Muscle layer of duodenum (tissue), 2 donors: ENCODE data around the gene PLXNA4.

Source experiments
- H3K27ac ChIP-seq: one replicate; pipeline ENCODE4 v1.7.0; 2013; ENCODE audit warnings: mild to moderate bottlenecking, low read length
- H3K27me3 ChIP-seq: one replicate; pipeline ENCODE4 v1.7.0; 2013; ENCODE audit warnings: low read depth, mild to moderate bottlenecking, control low read depth, low read length
- H3K36me3 ChIP-seq, 2 donors: one replicate each; pipeline ENCODE4 v1.7.0; 2013; ENCODE audit warnings: low read length in 2 of 2, control low read depth in 1 of 2, mild to moderate bottlenecking in 1 of 2; ENCODE audit not compliant: insufficient read depth in 2 of 2, control insufficient read depth in 1 of 2
- H3K4me1 ChIP-seq, 2 donors: one replicate each; pipeline ENCODE4 v1.7.0; 2013; ENCODE audit warnings: low read length in 2 of 2, mild to moderate bottlenecking in 2 of 2, control low read depth in 1 of 2, moderate library complexity in 1 of 2; ENCODE audit not compliant: insufficient read depth in 2 of 2, control insufficient read depth in 1 of 2
- H3K4me3 ChIP-seq, 2 donors: one replicate each; pipeline ENCODE4 v1.7.0; 2013; ENCODE audit warnings: low read length in 2 of 2, low read depth in 1 of 2, mild to moderate bottlenecking in 1 of 2
- H3K9me3 ChIP-seq, 2 donors: one replicate each; pipeline ENCODE4 v1.7.0; 2013; ENCODE audit warnings: low read length in 2 of 2, control low read depth in 1 of 2, mild to moderate bottlenecking in 1 of 2; ENCODE audit not compliant: control insufficient read depth in 1 of 2
- donor health status: healthy.

Gene PLXNA4

DNA sequence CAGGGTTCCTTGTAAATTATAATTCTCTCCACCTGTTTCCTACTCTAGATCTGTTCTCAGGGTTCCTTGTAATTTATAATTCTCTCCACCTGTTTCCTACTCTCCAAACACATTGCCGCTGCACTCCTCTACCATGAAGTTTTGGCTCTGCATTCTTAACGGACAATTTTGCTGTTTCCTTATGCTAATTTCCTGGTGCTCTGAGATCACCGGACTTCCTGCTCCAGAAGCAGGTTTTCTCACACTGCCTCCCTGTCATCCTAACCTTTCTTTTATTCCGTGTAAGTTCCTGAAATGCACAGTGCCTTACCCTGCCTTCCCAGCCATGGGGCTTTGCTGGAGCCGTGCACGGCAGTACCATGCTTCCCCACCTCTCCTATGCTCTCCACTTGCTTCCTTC, 256.8 kb downstream of the PLXNA4 start:
- Histone ChIP-seq H3K36me3 (no peaks in the 10 kb centered on the region), H3K27ac (no peak overlapping the region), H3K4me1 (peaks cover 3 to 9% of the 10 kb centered on the region in 2 donors), H3K9me3 (no peaks in the 10 kb centered on the region), H3K27me3 (no peaks in the 10 kb centered on the region), H3K4me3 (no peak overlapping the region)

DNA sequence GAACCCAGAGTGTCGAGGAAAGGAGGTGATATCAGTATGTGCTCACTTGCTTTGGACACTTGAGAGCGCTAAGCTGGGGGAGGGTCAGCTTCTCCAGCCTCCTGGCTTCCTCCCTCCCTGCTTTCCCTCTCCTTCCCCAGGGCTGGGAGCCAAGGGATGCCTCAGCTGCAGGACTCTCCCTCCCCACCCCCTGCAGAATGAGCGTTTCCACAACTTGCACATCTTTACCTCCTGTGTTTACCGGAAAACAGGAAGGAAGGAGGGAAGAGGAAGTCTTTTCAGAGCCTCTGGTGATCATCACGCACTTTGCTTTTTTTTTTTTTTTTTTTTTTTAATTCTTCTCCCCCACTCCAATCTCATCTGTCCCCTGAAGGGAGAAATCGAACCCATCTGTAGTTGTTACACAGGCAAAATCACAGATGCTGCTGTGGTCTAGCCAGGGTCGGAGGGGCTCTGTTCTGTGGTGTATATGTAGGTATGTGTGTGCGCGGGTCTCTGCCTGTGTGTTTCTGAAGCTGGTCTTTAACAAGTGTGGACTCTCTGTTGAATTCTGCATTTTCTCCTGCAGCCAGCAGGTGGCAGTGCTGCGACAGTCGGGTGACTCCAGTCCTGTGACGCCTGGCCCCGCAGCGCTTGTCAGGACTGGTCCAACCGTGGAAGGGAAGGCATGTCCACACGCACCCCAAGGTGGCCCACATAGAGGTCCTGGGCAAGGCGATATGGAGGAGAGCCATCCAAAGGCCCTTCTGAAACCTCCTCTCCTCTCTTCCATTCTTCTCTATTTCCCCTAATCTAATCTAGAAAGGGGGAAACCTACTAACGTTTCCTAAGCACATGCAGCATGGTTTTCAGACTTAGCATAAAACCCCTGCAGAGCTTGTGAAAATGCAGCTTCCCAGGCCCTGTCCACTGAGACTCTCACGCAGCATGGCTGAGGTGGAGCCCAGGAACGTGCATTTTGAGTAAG, 257.6 kb downstream of the PLXNA4 start:
- H3K4me3 ChIP-seq = peak overlapping the region in 1 of 2 donors; percentile 24
- H3K9me3 ChIP-seq = no peaks in the 10 kb centered on the region
- peaks cover 3 to 9% of the 10 kb centered on the region in 2 donors for H3K4me1 ChIP-seq
- no peaks in the 10 kb centered on the region for H3K27me3 ChIP-seq
- H3K27ac ChIP-seq = no peak overlapping the region
- H3K36me3 ChIP-seq = no peaks in the 10 kb centered on the region

DNA sequence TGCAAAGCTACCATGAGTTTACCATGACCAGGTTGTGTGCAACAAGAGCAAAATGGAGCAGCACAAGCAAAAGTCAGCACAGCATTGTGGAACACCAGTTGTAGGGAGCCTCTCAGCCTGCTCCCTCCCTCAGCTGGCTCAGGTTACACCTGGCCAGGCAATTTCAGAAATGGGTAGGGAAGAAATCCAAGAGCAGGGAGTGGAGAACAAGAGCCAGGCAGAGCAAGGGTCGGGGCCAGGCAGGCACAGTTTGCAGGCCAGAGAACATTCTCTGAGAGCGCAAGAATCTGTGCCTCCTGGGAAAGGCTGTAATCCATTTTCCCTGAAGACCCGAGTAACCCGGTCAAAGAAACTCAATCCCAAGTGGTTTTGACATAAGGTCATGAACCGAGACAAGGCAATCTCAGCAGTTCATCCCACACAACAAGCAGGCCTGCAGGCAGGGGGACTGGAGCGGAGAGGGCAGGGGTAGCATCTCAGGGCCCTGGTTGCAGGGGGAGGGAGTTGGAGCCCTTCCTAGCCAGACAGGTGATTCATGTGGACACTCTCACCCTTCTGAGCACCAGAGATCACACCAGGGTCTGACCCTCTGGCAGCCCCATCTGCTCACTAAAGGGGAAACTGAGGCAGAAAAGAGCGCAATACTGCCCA, 258.4 kb downstream of the PLXNA4 start:
- Histone ChIP-seq H3K4me3 (no peak overlapping the region), H3K27ac (no peak overlapping the region), H3K36me3 (no peaks in the 10 kb centered on the region), H3K4me1 (peaks cover 3 to 9% of the 10 kb centered on the region in 2 donors), H3K9me3 (no peaks in the 10 kb centered on the region), H3K27me3 (no peaks in the 10 kb centered on the region)

DNA sequence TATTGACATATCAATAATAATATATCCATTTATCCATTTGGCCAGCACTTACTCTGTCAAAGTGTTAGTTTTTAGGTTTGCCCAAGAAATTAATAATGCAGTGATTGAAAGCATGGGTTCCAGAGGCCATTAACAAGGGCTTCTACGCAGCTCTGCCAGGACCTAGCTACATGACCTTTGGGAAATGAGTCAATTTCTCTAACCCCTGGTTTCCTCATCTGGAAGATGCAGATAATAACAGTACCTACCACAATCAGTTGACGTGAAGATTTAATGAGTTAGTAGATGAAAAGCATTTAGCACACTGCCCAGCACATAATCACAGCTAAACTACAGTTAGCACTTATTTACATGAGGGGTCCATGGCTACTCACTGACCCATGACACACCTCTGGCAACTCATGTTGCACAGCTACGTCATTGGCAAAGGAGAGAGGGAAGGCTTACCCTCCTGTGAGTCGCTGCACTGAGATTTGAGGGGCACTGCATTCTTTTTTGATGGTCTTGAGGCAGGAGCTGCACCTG, 263.7 kb downstream of the PLXNA4 start:
- H3K4me1 ChIP-seq = no peaks in the 10 kb centered on the region
- H3K9me3 ChIP-seq = no peaks in the 10 kb centered on the region
- no peaks in the 10 kb centered on the region for H3K36me3 ChIP-seq
- H3K27me3 ChIP-seq = no peaks in the 10 kb centered on the region
- no peak overlapping the region for H3K27ac ChIP-seq
- no peak overlapping the region for H3K4me3 ChIP-seq

DNA sequence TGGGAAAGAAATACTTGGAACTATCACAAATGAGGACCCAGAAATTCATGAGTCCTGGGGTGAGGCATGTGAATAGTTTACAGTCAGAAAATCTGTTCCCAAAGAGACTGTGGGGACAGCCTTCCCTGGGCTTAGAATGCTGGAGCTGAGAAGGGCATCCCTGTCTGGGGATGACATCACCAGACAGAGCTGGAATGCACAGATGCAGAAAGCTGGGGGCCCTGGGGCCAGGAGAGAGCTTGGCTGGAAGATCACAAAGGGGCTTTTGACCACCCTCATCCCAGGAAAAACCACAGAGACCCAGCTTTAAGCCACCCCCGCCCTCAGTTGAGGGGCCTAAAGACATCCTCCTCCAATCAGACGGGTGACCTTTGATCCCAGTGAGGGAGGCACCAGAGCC, 264.5 kb downstream of the PLXNA4 start:
- Histone ChIP-seq H3K4me1 (no peaks in the 10 kb centered on the region), H3K36me3 (no peaks in the 10 kb centered on the region), H3K27me3 (no peaks in the 10 kb centered on the region), H3K9me3 (no peaks in the 10 kb centered on the region), H3K27ac (no peak overlapping the region), H3K4me3 (no peak overlapping the region)

DNA sequence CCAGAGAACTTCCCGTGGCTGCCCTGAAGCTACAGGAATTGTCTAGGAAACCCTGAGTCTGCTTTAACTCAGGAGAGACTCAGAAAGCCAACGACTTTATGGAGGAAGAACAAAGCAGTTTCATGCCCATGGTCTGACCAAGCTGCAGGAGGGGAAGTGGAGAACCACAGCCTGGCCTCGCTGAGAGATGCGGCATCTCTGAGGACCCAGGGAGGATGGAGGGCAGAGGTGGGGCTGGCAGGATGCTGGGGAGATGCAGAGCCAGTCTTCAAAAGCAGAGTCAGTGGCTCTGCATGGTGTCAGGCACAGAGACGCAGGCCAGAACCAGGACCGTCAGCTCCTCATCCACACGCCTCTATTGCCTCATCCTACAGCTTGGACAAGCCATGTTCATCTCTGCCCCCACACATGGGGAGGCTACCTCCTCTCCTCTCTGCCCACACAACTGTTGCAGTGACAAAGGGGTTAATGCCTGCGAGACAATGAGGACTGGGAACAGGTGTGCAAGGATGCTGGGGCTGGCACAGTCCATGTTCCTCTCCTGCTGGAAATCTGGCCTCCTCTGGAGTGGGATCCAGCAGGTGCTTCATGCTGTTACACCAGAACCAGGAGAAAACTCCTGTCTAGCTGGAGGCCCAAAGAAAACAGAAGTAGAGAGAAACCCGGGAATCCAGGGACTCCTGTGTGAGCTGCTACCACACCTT, 267.0 kb downstream of the PLXNA4 start:
- Histone ChIP-seq H3K27ac (no peak overlapping the region), H3K36me3 (no peaks in the 10 kb centered on the region), H3K27me3 (no peaks in the 10 kb centered on the region), H3K9me3 (no peaks in the 10 kb centered on the region), H3K4me1 (no peaks in the 10 kb centered on the region), H3K4me3 (no peak overlapping the region)

DNA sequence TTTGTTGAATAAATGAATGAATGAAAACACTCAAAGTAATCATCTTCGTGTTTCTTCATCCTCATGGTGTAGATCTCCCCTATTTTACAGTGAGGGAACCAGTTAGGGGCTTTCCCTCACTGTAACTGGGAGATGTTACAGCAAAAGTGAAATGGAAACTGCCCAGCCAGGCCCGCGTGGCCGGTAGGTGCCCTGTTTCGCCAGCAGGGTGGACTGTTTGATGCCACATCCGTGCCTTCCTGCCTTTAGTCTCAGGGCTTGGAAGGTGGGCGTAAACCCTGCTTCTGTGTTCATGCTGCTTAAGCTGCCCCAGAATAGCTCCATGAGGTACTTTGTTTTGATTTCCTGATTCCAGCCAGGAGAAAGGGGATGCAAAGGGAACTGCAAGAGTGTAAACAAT, 268.8 kb downstream of the PLXNA4 start:
- no peaks in the 10 kb centered on the region for H3K9me3 ChIP-seq
- no peaks in the 10 kb centered on the region for H3K27me3 ChIP-seq
- no peak overlapping the region for H3K4me3 ChIP-seq
- H3K36me3 ChIP-seq = no peaks in the 10 kb centered on the region
- H3K4me1 ChIP-seq = no peaks in the 10 kb centered on the region
- no peak overlapping the region for H3K27ac ChIP-seq

DNA sequence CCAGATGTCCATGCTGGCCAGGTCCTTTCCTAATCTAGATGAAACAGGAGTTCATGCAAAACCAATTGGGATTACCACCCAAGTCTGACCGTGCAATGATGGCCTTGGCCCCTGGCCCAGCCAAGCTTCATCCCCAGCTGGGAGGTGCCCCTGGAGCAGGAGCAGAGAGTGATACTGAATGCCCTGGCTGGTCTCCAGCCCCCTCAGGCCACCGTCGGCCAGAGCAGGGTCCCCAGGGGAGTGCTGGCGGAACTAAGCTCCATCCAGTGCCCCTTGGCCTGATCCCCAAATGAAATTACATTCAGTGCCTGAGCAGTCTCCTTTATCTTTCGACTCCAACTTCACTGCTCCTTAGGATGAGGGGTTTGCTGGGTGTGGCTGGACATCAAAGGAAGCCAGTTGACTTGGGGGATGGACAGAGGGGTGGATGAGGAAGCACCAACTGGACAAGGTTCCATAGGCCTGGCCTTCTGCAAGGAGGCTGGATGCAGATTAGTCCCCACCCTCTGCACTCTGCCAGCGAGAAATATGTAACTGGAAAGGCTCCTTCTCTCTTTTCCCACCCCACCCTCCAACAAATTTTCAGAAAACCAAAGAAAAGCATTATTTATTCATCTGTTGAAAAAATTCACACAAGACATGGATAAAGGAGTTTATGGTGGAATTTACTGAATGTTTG, 275.5 kb downstream of the PLXNA4 start:
- H3K27me3 ChIP-seq = no peaks in the 10 kb centered on the region
- no peaks in the 10 kb centered on the region for H3K9me3 ChIP-seq
- no peaks in the 10 kb centered on the region for H3K36me3 ChIP-seq
- H3K4me3 ChIP-seq = no peak overlapping the region
- H3K4me1 ChIP-seq = no peaks in the 10 kb centered on the region
- no peak overlapping the region for H3K27ac ChIP-seq

DNA sequence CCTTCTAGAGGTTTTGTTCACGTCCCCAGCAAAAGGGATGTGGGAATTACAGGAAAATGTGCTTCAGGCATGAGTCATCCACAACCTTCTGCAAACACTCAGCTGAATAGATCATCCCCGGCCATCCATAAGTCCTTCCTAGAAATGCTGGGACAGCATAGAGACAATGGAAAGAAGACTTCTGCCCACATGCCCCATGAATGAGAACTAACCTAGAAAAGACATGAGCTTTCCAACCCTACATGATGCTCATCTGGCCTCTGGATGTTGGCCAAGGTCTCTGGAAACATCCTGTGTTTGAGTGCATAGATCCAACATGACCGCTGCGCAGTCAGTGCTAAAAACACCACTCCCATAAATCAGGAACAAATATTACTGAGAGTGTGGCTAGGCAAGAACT, 277.5 kb downstream of the PLXNA4 start:
- H3K4me1 ChIP-seq = no peaks in the 10 kb centered on the region
- H3K27me3 ChIP-seq = no peaks in the 10 kb centered on the region
- no peak overlapping the region for H3K4me3 ChIP-seq
- no peaks in the 10 kb centered on the region for H3K36me3 ChIP-seq
- H3K9me3 ChIP-seq = no peaks in the 10 kb centered on the region
- H3K27ac ChIP-seq = no peak overlapping the region

DNA sequence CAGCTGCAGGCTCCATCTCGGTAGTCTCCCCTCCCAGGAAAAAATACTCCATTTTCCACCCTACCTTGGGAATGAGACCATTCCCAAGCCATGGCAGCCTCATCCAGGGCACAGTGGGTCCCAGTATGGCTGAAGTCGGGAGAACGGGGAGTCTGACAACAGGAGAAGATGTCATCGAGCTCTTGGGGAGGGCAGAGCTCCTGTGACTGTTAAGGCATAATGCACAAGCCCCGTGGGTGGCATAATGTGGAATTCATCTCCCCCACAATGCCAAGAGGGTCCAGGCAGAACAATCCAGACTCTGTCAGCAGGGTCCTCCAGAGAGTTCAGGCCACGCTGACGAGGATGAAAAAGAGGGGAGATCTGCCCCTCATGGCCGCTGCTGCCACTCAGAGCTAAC, 279.4 kb downstream of the PLXNA4 start:
- Histone ChIP-seq H3K27me3 (no peaks in the 10 kb centered on the region), H3K4me1 (no peaks in the 10 kb centered on the region), H3K27ac (no peak overlapping the region), H3K9me3 (no peaks in the 10 kb centered on the region), H3K4me3 (no peak overlapping the region), H3K36me3 (no peaks in the 10 kb centered on the region)

DNA sequence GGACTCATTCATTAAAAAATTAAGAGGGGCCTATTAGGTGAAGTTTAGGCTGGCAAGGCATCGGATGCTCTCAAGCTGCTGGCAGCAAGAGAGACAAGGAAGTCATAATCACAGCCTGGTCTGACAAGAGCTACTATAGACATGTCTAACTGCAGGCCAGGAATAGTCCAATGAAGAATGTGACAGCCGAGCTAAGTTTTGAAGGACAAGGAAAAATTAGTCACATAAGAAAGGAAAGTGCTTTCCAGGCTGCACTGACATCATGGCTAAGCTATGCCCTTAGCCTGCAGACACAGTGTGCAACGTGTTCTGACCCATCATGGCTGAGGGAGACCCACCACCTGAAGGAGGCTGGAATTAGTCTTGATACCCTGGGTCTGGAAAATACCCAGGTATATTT, 281.1 kb downstream of the PLXNA4 start:
- no peaks in the 10 kb centered on the region for H3K4me1 ChIP-seq
- no peak overlapping the region for H3K27ac ChIP-seq
- H3K36me3 ChIP-seq = no peaks in the 10 kb centered on the region
- H3K27me3 ChIP-seq = no peaks in the 10 kb centered on the region
- H3K4me3 ChIP-seq = no peak overlapping the region
- H3K9me3 ChIP-seq = no peaks in the 10 kb centered on the region
